Endometrial microvascular endothelial cells (primary cell): ENCODE results near the gene PSPH. TPM values are rescaled to one million over a fixed set of nuclear protein-coding genes. Genes with fewer than 3 reads are reported as not detected.
"Not testable (repeated sequence)": the region's sequence is repeated elsewhere in the genome, so short reads cannot be mapped to it uniquely, and the experiment has no call there.

Experiments used
- in situ Hi-C: cut with HindIII; loops from 2 replicates; pipeline ENCODE4 v1.10.0; 2017; ENCODE audit warnings: low sequenced_read_pairs, low pct_unique_long_range_greater_than_20kb; ENCODE audit errors: inconsistent ontology term
- total RNA-seq: library from RNA; depleted of rRNA; stranded (reverse); fragments of >200 nt; gene quantifications from one replicate; pipeline ENCODE4 v1.2.3, GENCODE V29; 2015; ENCODE audit errors: inconsistent ontology term

The PSPH gene
- total RNA-seq, 1 donor from 2014 or later, result 61.0 TPM

DNA sequence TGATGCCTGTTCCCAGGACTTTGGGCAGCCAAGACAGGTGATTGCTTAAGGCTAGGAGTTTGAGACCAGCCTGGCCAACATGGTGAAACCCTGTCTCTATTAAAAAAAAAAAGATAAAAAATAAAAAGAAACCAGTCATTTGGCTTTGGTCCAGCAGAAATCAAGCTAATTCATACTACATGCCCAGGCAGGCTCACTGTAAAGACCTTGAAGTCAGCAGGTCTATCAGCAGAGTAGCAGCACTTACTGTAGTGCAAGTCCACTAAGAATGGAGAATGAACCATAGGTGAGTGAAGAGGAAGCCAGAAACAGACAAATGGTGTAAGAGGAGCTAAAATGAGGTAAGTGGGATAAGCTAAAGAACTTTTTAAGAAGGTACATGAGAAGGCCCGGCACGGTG lies 24.7 kb downstream of the PSPH start:
- in situ Hi-C loops, result no loop called here

DNA sequence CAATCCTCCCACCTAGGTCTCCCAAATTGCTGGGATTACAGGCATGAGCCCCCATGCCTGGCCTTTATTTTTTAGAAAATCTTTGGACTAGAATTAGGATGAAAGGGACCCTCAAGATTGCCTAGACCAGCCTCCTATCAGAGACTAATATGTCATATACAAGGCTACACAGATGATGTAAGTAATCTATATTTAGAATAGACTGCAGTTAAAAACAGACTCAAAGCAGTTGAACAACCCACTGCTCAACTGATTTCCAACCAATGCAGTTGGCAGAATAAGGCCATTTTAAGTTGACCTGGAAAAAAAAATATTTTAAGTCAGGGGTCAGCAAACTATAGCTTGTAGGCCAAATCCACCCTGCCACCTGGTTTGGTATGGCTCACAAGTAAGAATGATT lies 27.7 kb downstream of the PSPH start:
- in situ Hi-C loops, result no loop called here

DNA sequence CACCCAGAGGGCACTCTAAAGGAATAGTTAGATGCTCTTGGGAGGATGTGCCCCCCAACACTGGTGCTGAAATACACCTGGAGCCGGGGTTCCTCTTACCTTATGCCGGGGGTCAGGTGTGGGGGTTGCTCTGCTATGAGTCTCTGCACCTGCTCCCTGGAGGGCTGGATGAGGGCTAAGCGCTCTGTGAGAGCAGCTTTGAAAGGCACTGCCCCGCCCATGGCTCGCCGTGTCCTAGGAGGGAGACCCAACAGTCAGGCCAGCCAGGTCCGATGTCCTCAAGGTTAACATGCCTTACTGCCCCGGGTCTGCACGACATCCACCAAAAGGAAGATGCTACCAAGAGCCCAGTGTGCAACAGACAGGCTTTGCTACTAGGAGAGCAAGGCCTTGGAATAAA lies 31.7 kb downstream of the PSPH start:
- in situ Hi-C loops, result no loop called here

- in situ Hi-C loops, result not testable (repeated sequence)
These were observed 34.2 kb downstream of the PSPH start for GRCh38 chr7:56017015-56017414.

DNA sequence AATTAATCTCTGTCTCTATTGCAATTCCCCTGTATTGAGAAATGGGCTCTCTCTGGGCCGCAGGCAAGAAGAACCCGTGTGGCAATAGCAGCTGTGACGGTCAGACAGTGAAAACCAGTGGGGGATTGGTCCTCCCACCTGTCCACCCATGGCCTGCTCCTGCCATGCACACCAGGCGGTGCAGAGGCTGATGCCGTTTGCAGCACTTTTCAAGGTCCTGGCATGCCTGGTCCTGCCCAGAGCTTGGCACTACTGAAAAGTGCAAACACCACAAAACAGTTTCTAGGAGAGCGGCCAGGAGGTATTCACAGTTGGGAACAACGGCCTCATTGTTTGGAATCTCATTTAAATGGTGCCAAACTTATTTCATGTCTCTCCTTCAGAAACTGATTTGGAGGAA lies 41.5 kb downstream of the PSPH start:
- in situ Hi-C loops, result no loop called here

DNA sequence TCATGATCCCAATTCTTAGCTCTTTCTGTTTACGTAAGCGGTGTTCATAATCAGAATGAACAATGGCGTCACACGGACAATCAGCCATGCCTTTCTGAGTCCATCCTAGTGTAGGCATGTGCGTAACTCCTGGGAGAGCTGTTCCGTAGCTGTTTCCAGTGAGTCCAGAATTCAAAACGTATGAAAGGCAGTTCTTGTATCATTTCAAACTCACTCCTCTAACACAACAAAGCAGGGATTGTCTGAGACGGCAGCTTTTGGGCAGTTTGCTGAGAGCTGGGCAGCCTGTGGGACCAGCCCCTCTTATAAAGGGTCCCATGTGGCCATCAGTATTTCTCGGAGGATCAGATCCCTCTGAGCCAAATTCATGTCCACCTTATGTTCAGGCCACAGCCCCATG lies 43.4 kb downstream of the PSPH start:
- in situ Hi-C loops, result no loop called here

DNA sequence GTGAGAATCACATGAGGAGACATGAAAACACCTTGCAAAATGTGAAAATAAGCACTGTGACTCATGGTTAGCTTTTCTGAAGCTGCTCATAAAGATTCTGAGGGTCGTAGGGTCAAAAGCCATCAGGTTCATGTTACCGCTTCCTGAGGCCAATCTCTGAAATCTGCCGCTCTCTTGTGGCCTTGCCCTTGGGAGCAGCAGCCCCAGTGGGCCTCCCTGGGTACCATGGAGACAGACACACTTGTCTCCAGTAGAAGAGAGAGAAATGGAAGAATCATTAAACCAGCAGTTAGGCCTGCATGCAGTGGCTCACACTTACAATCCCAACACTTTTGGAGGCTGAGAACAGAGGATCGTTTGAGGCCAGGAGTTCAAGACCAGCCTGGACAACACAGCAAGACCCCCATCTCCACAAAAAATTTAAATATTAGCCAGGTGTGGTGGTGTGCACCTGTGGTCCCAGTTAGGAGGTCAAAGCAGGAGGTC lies 44.0 kb downstream of the PSPH start:
- in situ Hi-C loops, result no loop called here

- in situ Hi-C loops, result no loop called here
These were observed 47.5 kb downstream of the PSPH start for GRCh38 chr7:56003749-56004148.

DNA sequence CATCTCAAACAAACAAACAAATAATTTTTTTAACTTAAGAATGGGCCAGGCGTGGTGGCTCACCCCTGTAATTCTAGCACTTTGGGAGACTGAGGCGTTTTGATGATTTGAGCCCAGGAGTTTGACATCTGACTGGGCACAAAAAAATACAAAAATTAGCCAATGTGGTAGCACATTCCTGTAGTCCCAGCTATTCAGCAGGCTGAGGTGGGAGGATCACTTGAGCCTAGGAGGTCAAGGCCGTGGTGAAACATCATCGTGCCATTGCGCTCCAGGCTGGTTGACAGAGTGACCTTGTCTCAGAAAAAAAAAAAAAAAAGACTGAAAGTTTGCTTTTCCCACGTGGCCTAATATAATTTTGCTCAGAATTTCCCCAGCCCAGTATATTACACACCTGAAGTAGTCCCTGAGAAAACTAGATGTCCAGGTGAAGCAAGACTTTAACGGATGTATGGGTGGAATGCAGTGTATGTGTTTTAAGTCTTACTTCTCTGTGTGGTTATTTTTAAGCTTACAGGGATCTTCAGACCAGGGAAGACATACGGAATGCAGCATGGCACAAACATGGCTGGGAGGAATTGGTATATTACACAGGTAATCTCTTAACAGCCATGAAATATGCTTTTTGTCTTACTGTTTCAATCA lies 54.3 kb downstream of the PSPH start:
- in situ Hi-C loops, result no loop called here

- in situ Hi-C loops, result no loop called here
These were observed 58.9 kb downstream of the PSPH start for GRCh38 chr7:55992346-55992745.

DNA sequence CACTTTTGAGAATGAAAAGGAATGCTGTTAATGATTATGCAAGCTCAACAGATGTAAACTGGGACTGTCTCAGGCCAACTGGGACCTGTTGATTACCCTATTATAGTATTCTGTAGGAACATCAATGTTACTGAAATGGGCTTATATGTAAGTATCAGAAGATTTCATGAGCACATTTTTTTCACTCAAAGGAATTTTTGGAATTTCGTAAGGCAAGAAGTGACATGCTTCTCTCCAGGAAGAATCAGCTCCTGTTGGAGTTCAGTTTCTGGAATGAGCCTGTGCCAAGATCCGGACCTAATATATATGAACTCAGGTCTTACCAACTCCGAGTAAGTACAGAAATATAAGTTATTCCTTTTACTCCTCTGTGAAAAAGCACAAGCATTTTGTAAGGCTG lies 67.7 kb downstream of the PSPH start:
- in situ Hi-C loops, result no loop called here

DNA sequence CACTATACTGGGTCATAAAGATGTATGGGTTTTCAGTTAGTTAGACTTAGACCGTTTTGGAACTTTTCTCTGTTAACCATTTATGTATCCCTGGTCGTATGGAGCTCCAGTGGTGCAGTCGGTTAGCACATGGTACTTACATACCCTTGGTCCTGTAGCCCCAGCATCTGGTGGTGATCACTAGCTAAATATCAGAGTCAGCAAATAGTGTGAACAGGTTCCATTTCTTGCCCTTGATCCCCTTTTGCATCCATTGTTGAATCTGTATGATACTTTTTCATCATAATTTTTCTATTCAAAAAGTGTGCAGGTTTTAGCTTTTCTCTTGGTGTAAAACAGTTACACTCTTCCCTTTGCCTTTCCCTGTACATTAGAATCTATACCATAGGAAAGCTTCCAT lies 71.0 kb downstream of the PSPH start:
- in situ Hi-C loops, result no loop called here

GRCh38 chr7:55977831-55978230 lies 73.4 kb downstream of the PSPH start:
- in situ Hi-C loops, result no loop called here

DNA sequence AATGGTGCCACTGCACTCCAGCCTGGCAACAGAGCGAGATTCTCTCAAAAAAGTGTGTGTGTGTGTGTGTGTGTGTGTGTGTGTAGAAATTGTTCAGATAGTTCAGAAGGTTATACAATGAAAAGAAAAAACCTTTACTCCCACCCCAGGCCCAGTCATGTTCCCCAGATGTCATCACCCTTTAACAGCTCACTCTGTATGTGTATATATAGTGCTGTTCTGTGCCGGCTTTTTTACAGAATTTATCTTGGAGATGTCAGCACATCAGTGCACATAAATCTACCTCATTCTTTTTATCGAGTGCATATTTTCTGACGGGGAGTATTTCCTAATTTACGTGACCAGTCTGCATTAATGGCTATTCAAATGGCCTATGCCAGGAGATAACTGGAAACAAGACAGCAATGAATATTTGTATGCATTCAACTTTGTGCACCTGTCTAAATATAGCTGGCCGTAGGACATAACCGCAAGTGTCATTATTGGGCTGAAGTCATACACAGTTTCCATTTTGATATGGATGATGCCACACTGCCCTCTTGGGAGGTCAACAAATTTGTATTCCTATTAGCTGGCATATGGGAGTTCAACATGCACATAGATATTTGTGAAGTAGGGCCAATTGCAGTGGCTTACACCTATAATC lies 75.1 kb downstream of the PSPH start:
- in situ Hi-C loops, result no loop called here

DNA sequence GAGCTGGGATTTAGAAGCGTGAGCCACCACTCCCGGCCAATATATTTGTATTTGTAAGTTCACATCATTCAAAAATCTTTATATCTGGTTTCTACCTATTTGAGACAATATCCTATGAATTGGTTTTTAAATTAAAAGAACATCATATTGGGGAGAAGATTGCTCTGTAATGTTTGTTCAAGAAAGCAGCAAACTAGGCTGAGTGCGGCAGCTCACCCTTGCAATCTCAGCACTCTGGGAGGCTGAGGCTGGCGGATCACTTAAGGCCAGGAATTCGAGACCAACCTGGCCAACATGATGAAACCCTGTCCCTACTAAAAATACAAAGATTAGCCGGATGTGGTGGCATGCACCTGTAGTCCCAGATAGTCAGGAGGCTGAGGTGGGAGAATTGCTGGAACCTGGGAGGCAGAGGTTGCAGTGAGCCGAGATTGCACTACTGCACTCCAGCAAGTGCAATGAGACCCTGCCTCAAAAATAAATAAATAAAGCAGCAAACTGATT lies 77.4 kb downstream of the PSPH start:
- in situ Hi-C loops, result no loop called here

DNA sequence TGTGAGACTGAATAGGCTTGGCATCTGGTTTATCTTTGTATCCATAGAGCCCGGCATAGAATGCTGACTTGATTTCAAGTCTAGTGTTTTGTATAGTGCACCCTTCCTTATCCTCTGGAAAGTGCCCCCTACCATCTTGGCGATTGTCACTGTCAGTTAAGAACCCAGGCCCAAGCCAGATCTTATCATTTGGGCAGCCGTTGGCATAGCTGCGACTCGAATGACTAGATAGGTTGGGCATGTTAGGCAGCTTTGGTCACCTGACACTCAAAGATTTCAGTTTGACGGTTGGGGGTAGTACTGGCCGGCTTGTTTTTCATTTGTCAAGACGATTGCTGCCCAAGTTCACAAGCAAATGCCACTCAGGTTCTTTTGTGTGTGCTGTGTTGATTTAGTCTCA lies 80.3 kb downstream of the PSPH start:
- in situ Hi-C loops, result no loop called here

DNA sequence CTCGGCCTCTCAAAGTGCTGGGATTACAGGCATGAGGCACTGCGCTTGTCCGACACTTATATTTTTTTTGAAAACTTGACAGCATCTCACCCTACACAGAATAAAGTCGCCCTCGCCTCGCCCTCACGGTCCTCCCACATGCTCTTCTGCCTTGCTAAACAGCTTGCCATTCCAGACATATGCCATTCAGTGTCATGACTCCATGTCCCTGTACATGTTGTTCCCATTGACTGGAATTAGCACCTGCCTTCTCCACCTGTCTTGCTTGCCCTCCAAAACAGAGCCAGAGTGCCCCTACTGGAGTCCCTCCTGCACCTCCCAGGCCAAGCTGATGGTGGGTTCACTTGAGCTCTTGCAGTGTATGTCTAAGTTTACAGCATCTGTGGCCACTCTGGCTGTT lies 80.7 kb downstream of the PSPH start:
- in situ Hi-C loops, result no loop called here

DNA sequence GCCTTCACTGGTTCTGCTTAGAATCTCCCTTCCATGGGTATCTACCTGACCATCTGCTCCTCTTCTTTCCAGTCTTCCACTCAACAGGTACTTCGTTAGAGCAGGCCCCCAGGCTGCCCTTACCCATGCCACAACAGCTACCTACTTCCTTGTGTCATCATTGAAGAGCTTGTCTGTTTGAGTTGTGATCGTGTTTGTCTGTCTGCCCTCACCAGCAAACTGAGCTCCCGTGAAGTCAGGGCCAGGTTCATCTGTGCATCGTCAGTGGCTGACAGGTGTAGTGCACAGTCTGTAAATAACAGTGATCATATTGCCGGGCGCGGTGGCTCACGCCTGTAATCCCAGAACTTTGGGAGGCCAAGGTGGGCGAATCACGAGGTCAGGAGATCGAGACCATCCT lies 81.9 kb downstream of the PSPH start:
- in situ Hi-C loops, result no loop called here

GRCh38 chr7:55966851-55967250 lies 84.4 kb downstream of the PSPH start:
- in situ Hi-C loops, result no loop called here

DNA sequence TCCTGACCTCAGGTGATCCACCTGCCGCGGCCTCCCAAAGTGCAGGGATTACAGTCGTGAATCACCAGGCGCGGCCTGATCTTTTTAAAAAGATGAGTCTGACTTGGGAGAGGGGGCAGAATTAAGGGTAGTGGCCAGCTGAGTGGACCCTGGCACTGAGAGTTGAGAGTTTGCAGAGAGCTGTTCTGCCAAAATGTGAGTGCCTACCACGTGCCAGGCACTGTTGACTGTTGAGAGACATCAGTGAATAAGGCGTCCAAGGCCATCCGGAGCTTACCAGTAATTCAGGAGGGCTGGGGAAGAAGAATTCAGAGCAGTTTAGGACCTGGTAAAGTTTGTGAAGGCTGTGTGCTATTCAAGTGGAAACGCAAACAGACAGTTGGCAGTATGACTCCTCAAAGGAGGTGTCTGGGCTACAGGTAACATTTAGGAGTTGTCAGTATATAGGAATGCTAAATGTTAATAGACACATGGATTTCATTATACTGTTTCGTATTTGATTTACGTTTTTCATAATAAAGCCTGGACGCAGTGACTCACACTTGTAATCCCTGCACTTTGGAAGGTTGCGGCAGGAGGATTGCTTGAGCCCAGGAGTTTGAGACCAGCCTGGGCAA lies 85.3 kb downstream of the PSPH start:
- in situ Hi-C loops, result no loop called here
